Fibroblast of skin of abdomen (primary cell): Measurements from ENCODE around the gene CLBA1.

Source experiments
- DNase-seq: peaks from one replicate; pipeline ENCODE4 v3.0.0-alpha.2; 2013

The CLBA1 gene

DNA sequence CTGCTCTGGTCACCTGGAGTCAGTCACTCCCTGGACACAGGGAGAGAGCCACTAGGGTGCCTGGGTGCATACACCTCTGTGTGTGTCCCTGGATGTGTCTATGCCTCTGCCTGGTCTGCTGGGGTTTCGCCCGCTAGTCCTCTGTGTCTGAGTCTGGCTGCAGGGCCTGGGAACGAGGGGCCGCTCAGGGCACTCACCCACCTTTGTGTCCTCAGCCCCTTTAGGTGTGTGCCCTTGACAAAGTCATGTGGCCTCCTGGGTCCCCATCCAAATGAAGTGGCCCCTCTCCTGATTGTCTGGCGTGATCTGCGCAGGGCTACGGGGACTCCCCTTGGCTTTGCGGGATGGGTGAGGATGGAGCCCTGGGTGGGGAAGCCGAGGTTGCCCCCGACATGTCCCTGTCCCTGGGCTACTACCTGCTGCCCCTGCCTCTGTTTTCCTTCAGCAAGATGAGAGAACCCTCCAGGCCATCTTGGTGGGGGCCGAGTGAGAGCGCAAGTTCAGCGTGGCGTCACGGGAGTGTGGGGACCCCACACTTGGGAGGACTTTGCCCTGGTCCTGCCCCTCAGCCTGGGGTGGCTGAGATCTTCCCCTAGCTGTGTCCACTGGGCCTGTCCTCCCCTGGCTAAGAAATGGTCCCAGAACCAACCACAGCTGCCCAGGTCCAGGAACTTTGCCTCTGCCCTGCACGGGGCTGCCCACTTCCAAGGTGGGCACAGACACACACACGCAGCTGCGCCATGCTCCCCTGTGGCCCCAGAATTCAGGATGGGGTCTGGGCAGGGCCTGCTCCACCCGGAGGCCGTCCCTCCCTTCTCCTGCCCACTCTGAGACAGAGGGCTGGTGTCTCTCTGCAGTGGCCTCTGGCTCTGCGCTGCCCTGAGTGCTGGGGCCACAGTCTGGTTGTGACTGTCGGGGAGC is 4.7 kb upstream of the CLBA1 start:
- no peak for DNase-seq

DNA sequence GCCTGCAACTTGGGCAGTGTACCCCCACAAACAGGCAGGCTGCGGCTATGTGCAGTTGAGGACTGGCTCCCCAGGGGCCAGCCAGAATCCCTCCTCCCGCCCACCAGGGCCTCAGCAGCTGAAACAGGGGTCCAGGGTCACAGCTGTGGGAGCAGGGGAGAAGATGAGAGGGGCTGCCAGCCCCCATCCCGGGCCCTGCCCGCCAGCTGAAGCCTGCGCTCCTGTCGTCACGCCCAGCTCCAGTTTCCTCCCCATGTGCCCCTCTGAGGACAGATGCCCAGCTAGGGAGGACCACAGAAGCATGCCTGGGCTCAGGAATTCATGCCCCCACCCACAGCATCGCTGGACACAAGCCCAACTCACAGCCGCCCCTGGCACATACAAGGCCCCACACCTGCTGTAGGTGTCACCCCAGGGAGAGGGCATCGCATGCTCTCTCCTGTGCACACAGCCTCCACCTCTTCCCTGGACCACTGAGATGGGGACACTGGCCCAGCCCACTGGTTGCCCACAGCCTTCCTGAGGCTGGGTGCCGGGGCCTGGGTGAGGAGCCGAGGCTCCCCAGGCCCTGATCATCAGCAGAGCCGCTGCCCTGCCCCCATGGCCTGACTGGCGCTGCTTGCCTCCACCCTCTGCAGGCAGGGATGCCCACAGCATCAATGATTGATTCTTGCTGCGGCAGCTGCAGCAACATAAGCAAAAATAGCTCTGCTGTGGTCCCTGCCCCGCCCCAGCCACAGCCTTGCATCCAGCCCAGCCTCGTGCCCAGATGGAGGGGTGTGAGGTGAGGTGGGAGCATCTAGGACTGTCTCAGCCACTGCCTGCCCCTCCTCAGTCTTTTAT is 3.7 kb upstream of the CLBA1 start:
- DNase-seq = no peak

DNA sequence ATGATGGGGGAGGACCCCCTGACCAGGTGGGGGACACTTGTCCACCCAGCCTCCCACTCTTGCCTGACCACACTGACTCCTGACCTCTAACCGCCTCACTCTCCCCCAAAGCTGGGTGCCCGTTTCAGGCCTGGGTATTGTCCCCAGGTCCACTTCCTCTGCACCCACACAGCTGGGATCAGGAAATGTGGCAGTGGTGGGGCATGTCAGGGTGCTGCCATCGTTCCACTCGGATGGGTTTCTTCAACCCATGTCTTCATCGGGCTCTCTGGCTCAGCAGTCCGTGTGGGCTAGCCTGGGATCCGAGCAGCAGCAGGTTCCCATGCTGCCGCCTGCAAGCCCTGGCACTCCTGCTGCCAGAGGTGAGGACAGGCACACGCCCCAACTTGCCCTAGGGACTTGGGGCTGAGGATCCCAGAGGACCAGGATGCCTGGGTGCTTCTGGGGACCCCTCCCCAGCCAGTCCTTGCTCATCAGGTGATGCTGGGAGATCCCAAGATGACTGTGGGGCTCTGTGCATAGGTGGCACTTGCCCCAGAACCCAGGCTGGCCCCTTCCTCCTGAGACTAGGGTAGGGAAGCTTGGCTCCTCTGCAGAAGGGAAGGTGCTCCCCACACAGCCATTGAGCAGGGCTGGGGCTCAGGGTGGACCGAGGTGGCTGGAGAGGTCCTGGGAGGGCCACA is 2.9 kb upstream of the CLBA1 start:
- no peak for DNase-seq

- no peak for DNase-seq
These were observed 2.3 kb upstream of the CLBA1 start for GRCh38 chr14:104983231-104983721.

- no peak for DNase-seq
These were observed 1.3 kb upstream of the CLBA1 start for GRCh38 chr14:104984056-104984894.

DNA sequence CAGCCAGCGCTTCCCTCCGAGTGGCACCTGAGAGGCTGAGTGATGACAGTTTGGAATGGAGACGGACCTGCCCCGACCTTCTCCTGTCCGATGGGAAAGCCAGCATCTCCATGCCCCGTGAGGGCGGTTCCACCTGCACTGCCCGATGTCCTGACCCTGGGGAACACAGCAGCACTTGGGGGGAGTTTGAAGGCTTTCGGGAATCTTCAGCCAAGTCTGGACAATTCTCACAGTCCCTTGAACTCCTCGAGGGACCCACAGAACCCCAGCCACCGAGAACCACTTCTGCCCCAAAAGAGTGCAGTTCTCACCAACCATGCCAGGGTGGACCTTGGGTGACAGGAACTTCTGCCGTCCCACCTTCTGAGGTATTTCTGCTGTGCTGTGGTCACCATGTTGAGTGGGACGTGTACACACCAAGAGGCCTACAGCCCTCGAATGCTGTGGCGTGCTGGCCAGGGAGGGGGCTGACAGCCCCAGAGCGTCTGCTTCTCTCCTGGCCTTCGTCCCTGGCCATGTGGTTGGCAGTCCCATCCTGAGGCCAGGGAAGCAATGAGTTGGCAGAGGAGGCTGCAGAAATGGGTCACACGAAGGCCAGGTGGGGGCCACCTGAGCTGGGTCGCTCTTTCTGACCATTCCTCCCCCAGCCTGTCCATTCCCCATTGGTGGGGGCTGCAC is 1.0 kb downstream of the CLBA1 start:
- DNase-seq = no peak

GRCh38 chr14:104989236-104989950 is 3.8 kb downstream of the CLBA1 start:
- no peak for DNase-seq

GRCh38 chr14:104989951-104990303 is 4.3 kb downstream of the CLBA1 start:
- no peak for DNase-seq

DNA sequence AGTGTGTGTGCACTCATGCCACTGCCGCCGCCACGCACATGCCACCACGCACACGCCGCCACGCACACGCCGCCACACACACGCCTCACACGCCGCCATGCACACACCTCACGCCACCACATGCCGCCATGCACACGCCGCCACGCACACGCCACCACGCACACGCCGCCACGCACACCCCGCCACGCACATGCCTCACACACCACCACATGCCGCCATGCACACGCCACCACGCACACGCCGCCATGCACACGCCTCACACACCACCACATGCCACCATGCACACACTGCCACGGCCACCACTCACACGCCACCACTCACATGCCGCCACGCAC is 6.3 kb downstream of the CLBA1 start:
- no peak for DNase-seq

- DNase-seq = no peak
These were observed 6.9 kb downstream of the CLBA1 start for GRCh38 chr14:104992501-104992900.

- no peak for DNase-seq
These were observed 7.7 kb downstream of the CLBA1 start for GRCh38 chr14:104993306-104993705.

GRCh38 chr14:104993808-104994591 is 8.4 kb downstream of the CLBA1 start:
- no peak for DNase-seq

GRCh38 chr14:104994978-104995377 is 9.4 kb downstream of the CLBA1 start:
- no peak for DNase-seq

- DNase-seq = no peak
These were observed 10.4 kb downstream of the CLBA1 start for GRCh38 chr14:104996032-104996431.

- DNase-seq = no peak
These were observed 10.9 kb downstream of the CLBA1 start for GRCh38 chr14:104996483-104996882.

DNA sequence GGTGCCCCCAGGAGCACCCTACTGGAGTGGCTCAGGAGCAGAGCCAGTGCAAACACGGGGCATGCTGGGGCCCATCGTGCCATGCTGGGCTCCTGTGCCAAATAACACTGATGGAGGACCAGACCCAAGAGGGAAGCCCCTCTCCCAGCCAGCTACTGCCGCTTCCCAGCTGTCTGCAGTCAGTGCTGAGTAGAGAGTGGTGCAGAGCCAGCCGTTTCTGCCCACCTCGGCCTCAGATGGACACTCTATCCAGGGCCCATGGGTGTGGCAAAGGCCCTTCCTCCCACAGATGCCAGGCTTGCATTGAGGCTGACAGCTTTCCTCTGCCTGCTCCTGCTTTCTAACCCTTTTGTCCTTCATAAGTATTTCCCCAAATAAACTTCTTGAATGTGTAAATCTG is 13.2 kb downstream of the CLBA1 start:
- DNase-seq = no peak

- DNase-seq = no peak
These were observed 13.8 kb downstream of the CLBA1 start for GRCh38 chr14:104999361-104999760.

GRCh38 chr14:105005329-105005928 is 19.8 kb downstream of the CLBA1 start:
- DNase-seq = no peak
